C4-2B (cell line): ENCODE measurements around the gene TUBB4A.

Source experiments
- H3K27ac ChIP-seq: fragments of 450-650 bp; 2 replicates; pipeline ENCODE4 v1.5.1; 2017
- ZFX ChIP-seq: fragments of 450-650 bp; IDR thresholded peaks from 2 replicates; pipeline ENCODE4 v1.6.1; 2017
- TF ChIP-seq, protein P1 (sequence below): fragments of 450-650 bp; conservative IDR thresholded peaks from 2 replicates; pipeline ENCODE4 v1.5.1; 2017; ENCODE audit warnings: mild to moderate bottlenecking

The TUBB4A gene

DNA sequence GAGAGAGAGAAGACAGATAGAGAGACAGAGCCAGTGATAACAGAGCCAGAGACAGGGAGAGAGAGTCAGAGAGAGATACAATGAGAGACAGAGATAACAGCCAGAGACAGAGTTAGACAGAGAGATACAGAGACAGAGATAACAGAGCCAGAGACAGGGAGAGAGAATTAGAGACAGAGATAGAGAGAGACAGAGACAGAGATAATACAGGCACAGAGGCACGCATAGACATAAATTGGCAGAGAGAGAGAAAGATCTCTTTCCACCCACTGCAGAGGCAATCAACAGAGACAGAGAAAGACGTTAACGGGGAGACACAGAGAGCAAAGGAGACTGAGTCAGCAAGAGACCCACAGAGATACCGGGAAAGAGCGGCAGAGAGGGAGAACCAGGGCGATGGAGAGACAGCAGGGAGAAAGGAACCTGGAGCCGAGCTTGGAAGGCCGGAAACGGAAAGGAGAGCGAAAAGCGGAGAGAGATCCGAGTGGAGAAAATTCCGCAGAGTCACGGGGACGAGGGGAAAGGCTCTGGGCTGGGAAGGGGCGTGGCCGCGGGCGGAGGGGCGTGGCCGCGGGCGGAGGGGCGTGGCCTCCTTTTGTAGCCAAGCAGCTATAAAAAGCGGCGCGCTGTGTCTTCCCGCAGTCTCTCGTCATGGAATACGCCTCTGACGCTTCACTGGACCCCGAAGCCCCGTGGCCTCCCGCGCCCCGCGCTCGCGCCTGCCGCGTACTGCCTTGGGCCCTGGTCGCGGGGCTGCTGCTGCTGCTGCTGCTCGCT is 28.5 kb upstream of the TUBB4A start, which contains the start of gene TNFSF9:
Gene TNFSF9 (plus strand): TSS at position 641 of the 777 bp plus-strand sequence. CDS start 11 bp downstream, at position 652.
- TF ChIP-seq ZFX = no peak
- TF ChIP-seq, protein P1, sequence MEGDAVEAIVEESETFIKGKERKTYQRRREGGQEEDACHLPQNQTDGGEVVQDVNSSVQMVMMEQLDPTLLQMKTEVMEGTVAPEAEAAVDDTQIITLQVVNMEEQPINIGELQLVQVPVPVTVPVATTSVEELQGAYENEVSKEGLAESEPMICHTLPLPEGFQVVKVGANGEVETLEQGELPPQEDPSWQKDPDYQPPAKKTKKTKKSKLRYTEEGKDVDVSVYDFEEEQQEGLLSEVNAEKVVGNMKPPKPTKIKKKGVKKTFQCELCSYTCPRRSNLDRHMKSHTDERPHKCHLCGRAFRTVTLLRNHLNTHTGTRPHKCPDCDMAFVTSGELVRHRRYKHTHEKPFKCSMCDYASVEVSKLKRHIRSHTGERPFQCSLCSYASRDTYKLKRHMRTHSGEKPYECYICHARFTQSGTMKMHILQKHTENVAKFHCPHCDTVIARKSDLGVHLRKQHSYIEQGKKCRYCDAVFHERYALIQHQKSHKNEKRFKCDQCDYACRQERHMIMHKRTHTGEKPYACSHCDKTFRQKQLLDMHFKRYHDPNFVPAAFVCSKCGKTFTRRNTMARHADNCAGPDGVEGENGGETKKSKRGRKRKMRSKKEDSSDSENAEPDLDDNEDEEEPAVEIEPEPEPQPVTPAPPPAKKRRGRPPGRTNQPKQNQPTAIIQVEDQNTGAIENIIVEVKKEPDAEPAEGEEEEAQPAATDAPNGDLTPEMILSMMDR = no peak
- H3K27ac ChIP-seq = peak within 1 kb of the TSS; percentile 78

DNA sequence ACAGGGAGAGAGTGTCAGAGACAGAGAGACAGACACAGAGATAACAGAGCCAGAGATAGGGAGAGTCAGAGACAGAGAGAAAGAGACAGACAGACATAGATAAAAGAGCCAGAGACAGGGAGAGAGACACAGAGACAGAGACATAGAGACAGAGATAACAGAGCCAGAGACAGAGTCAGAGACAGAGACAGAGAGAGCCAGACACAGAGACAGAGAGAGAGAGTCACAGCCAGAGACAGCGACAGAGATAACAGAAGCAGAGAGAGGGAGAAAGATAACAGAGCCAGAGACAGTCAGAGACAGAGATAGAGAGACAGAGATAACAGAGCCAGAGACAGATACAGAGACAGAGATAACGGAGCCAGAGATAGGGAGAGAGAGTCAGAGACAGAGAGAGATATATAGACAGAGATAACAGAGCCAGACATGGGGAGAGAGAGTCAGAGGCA is 27.9 kb upstream of the TUBB4A start:
- H3K27ac ChIP-seq = peak overlapping the region; percentile 78; the same call in 1 of the 2 replicates
- TF ChIP-seq, protein P1 = no peak
- TF ChIP-seq ZFX = no peak

DNA sequence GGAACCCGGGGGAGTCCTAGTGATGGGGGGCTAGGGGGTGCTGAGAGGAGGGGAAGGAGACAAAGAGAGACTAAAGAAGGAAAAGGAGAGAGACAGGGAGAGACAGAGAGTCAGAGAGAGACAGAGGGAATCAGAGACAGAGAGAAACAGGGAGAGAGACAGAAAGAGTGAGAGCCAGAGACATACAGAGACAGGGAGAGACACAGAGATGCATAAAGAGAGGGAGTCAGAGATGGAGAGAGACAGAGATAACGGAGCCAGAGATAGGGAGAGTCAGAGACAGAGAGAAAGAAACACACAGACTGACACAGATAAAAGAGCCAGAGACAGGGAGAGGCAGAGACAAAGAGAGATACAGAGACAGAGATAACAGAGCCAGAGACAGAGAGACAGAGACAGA is 27.2 kb upstream of the TUBB4A start:
- no peak overlapping the region for H3K27ac ChIP-seq
- TF ChIP-seq ZFX = no peak
- TF ChIP-seq, protein P1 = no peak

DNA sequence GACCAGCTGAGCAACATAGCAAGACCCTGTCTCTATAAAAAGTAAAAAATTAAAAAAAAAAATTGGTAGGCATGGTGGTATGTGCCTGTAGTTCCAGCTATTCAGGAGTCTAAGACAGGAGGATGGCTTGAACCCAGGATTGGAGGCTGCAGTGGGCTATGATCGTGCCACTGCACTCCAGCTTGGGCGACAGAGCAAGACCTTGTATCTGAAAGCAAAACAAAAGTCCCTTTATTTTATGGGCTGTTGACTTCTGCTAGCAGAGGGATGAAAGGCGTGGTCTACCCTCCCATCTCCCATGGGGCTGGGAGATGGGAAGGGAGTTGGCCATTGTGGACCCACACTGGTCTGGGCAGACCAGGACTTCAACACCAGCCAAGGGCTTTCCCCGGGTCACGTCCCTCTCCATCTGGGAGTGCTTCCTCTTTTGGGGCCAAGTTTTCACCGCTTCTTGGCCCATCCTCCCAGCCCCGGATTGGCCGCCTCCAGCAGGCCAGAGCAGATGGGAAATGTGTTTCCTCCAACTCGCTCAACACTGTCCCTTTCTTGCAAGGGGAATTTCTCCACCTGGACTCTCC is 26.5 kb upstream of the TUBB4A start:
- no peak for TF ChIP-seq ZFX
- TF ChIP-seq, protein P1 = no peak
- H3K27ac ChIP-seq = no peak overlapping the region

DNA sequence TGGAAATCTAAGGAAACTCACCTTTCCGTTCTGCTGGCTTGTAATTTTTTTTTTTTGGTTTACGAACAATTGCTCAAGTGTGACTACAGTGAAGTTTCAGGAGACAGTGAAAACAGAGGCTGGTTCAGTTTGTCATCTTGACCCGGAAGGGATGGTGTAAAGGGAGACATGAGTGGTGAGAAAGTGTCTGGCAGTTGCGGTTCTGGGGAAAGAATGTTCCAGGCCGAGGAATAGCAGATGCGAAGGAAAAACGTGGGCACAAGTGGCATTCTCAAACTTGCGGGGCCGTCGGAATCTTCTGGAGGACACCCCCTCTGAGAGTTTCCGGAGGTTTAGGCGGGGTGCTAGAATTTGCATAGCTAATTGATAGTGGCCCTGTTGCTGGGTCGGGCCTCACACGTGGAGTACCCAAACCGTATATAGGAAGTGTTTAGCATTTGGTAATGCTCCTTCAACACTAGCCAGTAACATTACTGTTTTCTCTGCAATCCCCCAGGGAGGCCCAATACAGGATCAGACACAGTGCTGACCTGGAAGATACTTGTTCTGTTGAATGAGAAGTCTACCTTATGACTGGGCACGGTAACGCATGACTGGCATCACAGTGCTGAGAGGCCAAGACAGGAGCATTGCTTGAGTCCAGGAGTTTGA is 25.9 kb upstream of the TUBB4A start:
- TF ChIP-seq, protein P1 = no peak
- no peak for TF ChIP-seq ZFX
- no peak overlapping the region for H3K27ac ChIP-seq

DNA sequence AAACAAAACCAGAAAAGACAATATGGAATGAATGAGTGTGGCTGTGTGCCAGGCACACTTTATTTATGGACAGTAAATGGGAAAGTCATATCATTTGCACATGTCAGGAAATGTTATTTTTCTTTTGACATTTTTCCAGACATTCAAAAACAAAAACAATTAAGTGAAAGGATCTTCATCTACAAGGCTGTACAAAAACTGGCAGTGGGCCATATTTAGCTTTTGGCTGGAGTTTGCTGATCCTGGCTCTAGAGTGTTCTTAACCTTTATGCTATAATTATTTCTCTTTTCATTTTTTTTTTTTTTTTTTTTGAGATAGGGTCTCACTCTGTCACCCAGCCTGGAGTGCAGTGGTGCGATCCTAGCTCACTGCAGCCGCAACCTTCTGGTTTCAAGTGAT is 22.2 kb upstream of the TUBB4A start:
- H3K27ac ChIP-seq = no peak overlapping the region
- no peak for TF ChIP-seq ZFX
- TF ChIP-seq, protein P1 = no peak

DNA sequence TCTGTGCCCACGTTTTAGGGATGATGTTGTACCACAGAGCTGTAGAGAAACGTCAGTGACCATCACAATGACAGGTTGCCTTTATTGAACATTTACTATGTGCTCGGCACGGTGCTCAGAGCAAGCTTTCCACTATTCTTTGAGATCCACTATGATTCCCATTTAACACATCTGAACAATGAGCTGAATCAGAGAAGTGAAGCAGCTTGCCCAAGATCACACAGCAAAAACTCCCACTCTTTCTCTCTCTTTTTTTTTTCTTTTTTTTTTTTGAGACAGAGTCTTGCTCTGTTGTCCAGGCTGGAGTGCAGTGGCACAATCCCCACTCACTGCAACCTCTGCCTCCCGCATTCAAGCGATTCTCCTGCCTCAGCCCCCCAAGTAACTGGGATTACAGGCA is 20.6 kb upstream of the TUBB4A start:
- TF ChIP-seq, protein P1 = no peak
- no peak for TF ChIP-seq ZFX
- no peak overlapping the region for H3K27ac ChIP-seq
